ENCODE results near the gene ARX.

DNA sequence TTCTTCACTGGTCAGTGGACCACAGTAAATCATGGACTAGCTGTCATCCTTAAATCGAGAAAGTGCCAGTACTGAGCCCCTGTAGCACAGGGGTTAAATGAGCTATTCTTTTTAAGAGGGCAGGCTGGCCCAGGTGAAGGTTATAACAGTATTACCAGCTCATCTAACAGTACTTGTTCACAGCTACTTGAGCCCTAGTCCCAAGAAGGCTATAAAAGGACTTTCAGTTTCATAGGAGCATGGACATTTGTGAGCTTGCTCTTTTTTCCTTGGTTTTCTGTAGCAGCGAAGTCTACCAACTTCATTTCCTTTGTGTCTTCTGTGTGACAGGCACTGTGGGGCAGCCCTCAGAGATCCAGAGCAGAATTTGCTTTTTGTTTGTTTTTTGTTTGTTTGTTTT, 61.0 kb downstream of the ARX start:
- TF ChIP-seq POLR2A (IDR thresholded peaks at IDR 0.05): no peak
- TF ChIP-seq, protein P1, sequence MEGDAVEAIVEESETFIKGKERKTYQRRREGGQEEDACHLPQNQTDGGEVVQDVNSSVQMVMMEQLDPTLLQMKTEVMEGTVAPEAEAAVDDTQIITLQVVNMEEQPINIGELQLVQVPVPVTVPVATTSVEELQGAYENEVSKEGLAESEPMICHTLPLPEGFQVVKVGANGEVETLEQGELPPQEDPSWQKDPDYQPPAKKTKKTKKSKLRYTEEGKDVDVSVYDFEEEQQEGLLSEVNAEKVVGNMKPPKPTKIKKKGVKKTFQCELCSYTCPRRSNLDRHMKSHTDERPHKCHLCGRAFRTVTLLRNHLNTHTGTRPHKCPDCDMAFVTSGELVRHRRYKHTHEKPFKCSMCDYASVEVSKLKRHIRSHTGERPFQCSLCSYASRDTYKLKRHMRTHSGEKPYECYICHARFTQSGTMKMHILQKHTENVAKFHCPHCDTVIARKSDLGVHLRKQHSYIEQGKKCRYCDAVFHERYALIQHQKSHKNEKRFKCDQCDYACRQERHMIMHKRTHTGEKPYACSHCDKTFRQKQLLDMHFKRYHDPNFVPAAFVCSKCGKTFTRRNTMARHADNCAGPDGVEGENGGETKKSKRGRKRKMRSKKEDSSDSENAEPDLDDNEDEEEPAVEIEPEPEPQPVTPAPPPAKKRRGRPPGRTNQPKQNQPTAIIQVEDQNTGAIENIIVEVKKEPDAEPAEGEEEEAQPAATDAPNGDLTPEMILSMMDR (IDR thresholded peaks at IDR 0.05): no peak

Measured in body of pancreas (tissue), 4 donors.